MM.1S (cell line): Measurements from ENCODE around the gene LMLN.

ENCODE experiments used
- EZH2 ChIP-seq: fragments of 300-600 bp; sonication (generic); optimal IDR thresholded peaks from 2 replicates; pipeline ENCODE3; 2017; ENCODE audit warnings: low read depth, mild to moderate bottlenecking, antibody characterized with exemption, low read length, mixed read lengths
- EZH2phosphoT487 ChIP-seq: fragments of 300-600 bp; sonication (generic); IDR thresholded peaks from 2 replicates; pipeline ENCODE4 v1.6.1; 2018; ENCODE audit warnings: antibody characterized with exemption, low read length

- TF ChIP-seq EZH2 = no peak
- TF ChIP-seq EZH2phosphoT487 = no peak
These were observed 7.6 kb upstream of the LMLN start for GRCh38 chr3:197952440-197952839.
